MCF 10A (cell line): ENCODE results near the gene MCCC1. TPM values are rescaled to one million over a fixed set of nuclear protein-coding genes. Genes with fewer than 3 reads are reported as not detected.

ENCODE experiments used
- BruUV-seq: library from RNA; stranded (reverse); fragments of 400-500 nt; replicated peaks from 2 replicates; lab custom pipeline; 2021; lab: Mats Ljungman, UMichigan
- CTCF ChIA-PET: fragments of 300-600 bp; sonication (Branson Sonifier 250); formaldehyde crosslinking; extraction: SDS; loops from one replicate; lab custom pipeline; 2021; ENCODE audit warnings: antibody characterized with exemption, inconsistent platforms; lab: Yijun Ruan, JAX
- POLR2A ChIA-PET: fragments of 300-600, 350-650 bp; sonication (Branson Sonifier 250); formaldehyde crosslinking; extraction: SDS; loops from one replicate; lab custom pipeline; 2020; ENCODE audit warnings: antibody characterized with exemption, inconsistent platforms; lab: Yijun Ruan, JAX
- DNase-seq: peaks from one replicate; pipeline ENCODE4 v3.0.0-alpha.2; 2018; ENCODE audit not compliant: unreplicated experiment
- H3K27ac Mint-ChIP-seq: one replicate; pipeline ENCODE4 v1.8.0; 2022; ENCODE audit warnings: mild to moderate bottlenecking, low read depth, mixed read lengths; ENCODE audit not compliant: unreplicated experiment
- H3K27me3 Mint-ChIP-seq: one replicate; pipeline ENCODE4 v1.8.0; 2022; ENCODE audit warnings: mixed read lengths; ENCODE audit not compliant: insufficient read depth, unreplicated experiment
- H3K36me3 Mint-ChIP-seq: one replicate; pipeline ENCODE4 v1.8.0; 2022; ENCODE audit warnings: mild to moderate bottlenecking, moderate library complexity, mixed read lengths; ENCODE audit not compliant: insufficient read depth, unreplicated experiment
- H3K4me1 Mint-ChIP-seq: one replicate; pipeline ENCODE4 v1.8.0; 2022; ENCODE audit warnings: mixed read lengths; ENCODE audit not compliant: insufficient read depth, unreplicated experiment
- H3K4me3 Mint-ChIP-seq: one replicate; pipeline ENCODE4 v1.8.0; 2022; ENCODE audit warnings: mild to moderate bottlenecking, moderate library complexity, mixed read lengths; ENCODE audit not compliant: unreplicated experiment
- H3K9me3 Mint-ChIP-seq: one replicate; pipeline ENCODE4 v1.8.0; 2022; ENCODE audit warnings: mixed read lengths; ENCODE audit not compliant: unreplicated experiment
- intact Hi-C: fragments of 100-400 bp; cut with micrococcal nuclease; formaldehyde crosslinking; loops from 2 replicates; pipeline ENCODE4 v1.14.1; 2022
- total RNA-seq: library from RNA; stranded (reverse); gene quantifications from 2 replicates; pipeline ENCODE4 v1.2.3, GENCODE V29; 2022
- TF ChIP-seq, protein P1 (sequence below): fragments of 200-600 bp; IDR thresholded peaks from one replicate; pipeline ENCODE4 v1.8.0; 2022; ENCODE audit warnings: antibody characterized with exemption, mild to moderate bottlenecking; ENCODE audit not compliant: unreplicated experiment

The MCCC1 gene
- total RNA-seq, 1 experiment from 2014 or later: 38.8 TPM

DNA sequence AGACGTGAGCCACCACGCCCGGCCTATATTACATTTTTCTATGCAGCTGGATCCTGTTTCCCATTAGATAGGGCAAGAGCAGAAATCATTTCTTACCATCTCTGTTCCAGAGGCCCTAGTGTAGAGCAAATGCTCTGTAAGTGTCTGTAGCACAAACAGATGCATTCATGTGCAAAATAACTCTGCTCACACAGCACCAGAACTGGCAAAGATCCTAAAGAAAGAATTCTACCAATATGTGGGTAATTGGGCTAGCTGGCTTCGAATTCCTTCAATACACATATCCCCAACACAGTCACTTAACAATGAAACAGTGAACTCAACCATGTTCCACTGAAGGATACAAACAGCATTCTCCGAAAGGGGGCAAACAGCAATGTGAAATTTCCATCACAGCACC lies 86.2 kb downstream of the MCCC1 start:
- peaks cover 18% of the 10 kb centered on the region for H3K36me3 Mint-ChIP-seq

DNA sequence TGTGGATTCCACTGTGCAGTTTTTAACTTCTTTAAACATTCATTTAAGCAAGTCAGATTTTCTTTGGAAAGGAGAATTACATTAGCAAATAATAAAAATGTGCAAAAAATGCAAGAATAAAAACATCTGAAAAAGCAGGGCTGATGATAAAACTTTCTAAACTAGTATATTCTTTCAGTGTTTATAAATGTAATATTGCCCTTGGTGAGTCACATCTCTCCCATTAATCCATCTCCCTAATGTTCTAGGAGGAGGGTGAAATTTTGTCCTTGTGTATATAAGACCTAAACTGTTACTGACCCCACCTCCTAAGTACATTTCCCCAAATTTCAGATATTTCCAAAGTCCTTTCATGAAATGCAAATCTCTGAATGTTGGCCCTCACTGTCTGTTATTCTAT lies 90.5 kb downstream of the MCCC1 start:
- CTCF ChIA-PET: no interaction called here
- BruUV-seq: no TSS peak
- Mint-ChIP-seq H3K27ac (no peak overlapping the region), H3K27me3 (no peaks in the 10 kb centered on the region), H3K36me3 (no peaks in the 10 kb centered on the region), H3K4me3 (no peak overlapping the region), H3K9me3 (no peaks in the 10 kb centered on the region), H3K4me1 (no peaks in the 10 kb centered on the region)
- POLR2A ChIA-PET: no interaction called here
- TF ChIP-seq, protein P1, sequence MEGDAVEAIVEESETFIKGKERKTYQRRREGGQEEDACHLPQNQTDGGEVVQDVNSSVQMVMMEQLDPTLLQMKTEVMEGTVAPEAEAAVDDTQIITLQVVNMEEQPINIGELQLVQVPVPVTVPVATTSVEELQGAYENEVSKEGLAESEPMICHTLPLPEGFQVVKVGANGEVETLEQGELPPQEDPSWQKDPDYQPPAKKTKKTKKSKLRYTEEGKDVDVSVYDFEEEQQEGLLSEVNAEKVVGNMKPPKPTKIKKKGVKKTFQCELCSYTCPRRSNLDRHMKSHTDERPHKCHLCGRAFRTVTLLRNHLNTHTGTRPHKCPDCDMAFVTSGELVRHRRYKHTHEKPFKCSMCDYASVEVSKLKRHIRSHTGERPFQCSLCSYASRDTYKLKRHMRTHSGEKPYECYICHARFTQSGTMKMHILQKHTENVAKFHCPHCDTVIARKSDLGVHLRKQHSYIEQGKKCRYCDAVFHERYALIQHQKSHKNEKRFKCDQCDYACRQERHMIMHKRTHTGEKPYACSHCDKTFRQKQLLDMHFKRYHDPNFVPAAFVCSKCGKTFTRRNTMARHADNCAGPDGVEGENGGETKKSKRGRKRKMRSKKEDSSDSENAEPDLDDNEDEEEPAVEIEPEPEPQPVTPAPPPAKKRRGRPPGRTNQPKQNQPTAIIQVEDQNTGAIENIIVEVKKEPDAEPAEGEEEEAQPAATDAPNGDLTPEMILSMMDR: no peak
- no peak for DNase-seq
- intact Hi-C loops: no loop called here

More for the DNA sequence above, 86.2 kb downstream of the MCCC1 start:
- POLR2A ChIA-PET: no interaction called here
- no TSS peak for BruUV-seq
- no peak for DNase-seq
- intact Hi-C loops: no loop called here
- TF ChIP-seq, protein P1: no peak
- CTCF ChIA-PET: no interaction called here
- no peak overlapping the region for H3K4me3 Mint-ChIP-seq
- no peaks in the 10 kb centered on the region for H3K9me3 Mint-ChIP-seq
- H3K27me3 Mint-ChIP-seq: no peaks in the 10 kb centered on the region
- no peak overlapping the region for H3K27ac Mint-ChIP-seq
- H3K4me1 Mint-ChIP-seq: no peaks in the 10 kb centered on the region

DNA sequence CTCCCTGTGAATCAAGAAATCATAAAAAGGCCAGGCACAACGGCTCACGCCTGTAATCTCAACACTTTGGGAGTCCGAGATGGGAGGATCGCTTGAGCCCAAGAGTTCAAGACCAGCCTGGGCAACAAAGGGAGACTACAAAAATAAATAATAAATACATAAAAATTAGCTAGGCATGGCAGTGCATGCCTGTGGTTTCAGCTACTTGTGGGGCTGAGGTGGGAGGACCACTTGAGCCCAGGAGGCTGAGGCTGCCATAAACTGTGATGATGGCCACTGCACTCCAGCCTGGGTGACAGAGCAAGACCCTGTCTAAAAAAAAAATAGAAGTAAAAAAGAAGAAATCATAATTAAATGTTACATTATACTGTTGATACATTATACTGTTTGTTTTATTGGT lies 91.0 kb downstream of the MCCC1 start:
- intact Hi-C loops: no loop called here
- CTCF ChIA-PET: no interaction called here
- DNase-seq: no peak
- Mint-ChIP-seq H3K27me3 (no peaks in the 10 kb centered on the region), H3K4me1 (no peaks in the 10 kb centered on the region), H3K27ac (no peak overlapping the region), H3K4me3 (no peak overlapping the region), H3K9me3 (no peaks in the 10 kb centered on the region), H3K36me3 (no peaks in the 10 kb centered on the region)
- BruUV-seq: no TSS peak
- POLR2A ChIA-PET: no interaction called here
- TF ChIP-seq, protein P1: no peak

DNA sequence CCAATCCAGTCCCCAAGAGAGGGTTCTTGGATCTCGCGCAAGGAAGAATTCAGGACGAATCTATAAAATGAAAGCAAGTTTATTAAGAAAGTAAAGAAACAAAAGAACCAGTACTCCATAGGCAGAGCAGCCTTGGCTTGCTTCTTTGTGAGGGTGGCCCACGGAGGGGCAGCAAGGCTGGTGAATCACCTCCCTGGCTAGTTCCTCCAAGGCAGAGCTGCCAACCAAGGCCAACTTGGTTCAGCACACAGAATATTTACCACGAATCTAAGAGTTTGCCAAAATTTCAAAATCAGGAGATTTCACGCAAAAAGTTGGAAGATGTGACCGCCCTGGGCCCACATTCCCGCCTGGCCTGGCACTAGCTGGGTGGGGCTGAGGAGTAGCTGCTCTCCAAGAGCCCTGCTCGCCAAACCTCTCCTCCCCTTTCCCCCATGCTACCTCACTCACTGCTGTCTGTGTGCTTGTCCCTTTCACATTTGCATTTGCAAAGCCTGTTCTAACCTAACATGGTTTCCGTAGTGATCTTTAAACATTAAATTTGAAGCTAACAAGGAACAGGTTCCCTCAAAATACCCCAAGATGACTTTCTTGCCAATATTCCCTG lies 92.8 kb downstream of the MCCC1 start:
- no peaks in the 10 kb centered on the region for H3K27me3 Mint-ChIP-seq
- H3K4me1 Mint-ChIP-seq: no peaks in the 10 kb centered on the region
- CTCF ChIA-PET: no interaction called here
- TF ChIP-seq, protein P1: no peak
- POLR2A ChIA-PET: no interaction called here
- no peak overlapping the region for H3K4me3 Mint-ChIP-seq
- DNase-seq: no peak
- no peak overlapping the region for H3K27ac Mint-ChIP-seq
- peaks cover under 1% of the 10 kb centered on the region for H3K36me3 Mint-ChIP-seq
- intact Hi-C loops: no loop called here
- no peaks in the 10 kb centered on the region for H3K9me3 Mint-ChIP-seq
- BruUV-seq: no TSS peak
